OCI-LY7 (cell line): ENCODE results near the gene ACACB. TPM values are rescaled to one million over a fixed set of nuclear protein-coding genes. Genes with fewer than 3 reads are reported as not detected.

Experiments
- BruUV-seq: library from RNA; stranded (reverse); fragments of 400-500 nt; replicated peaks from 2 replicates; lab custom pipeline; 2021; lab: Mats Ljungman, UMichigan
- CTCF ChIA-PET: fragments of 300-600 bp; sonication (Branson Sonifier 250); formaldehyde crosslinking; loops from one replicate; lab custom pipeline; 2022; ENCODE audit warnings: antibody characterized with exemption; ENCODE audit not compliant: unreplicated experiment; lab: Charles Lee
- POLR2A ChIA-PET: fragments of 300-600 bp; sonication (Branson Sonifier 250); formaldehyde crosslinking; loops from one replicate; lab custom pipeline; 2022; ENCODE audit warnings: antibody characterized with exemption; lab: Charles Lee
- DNase-seq: peaks from one replicate; pipeline ENCODE4 v3.0.0-alpha.2; 2015; ENCODE audit warnings: low spot score
- H2AFZ ChIP-seq: fragments of 200-600 bp; sonication (generic), shearing (Covaris generic); 2 replicates; pipeline ENCODE4 v1.6.1; 2014; ENCODE audit warnings: mild to moderate bottlenecking, antibody characterized with exemption, low read length, moderate library complexity
- H3K27ac ChIP-seq: fragments of 200-600 bp; sonication (generic); 2 replicates; pipeline ENCODE4 v1.5.1; 2014; ENCODE audit warnings: mixed run types, low read depth, mild to moderate bottlenecking, moderate library complexity, low read length, inconsistent platforms; ENCODE audit not compliant: poor library complexity, severe bottlenecking
- H3K36me3 ChIP-seq: fragments of 200-600 bp; sonication (generic); 2 replicates; pipeline ENCODE4 v1.6.1; 2014; ENCODE audit warnings: mild to moderate bottlenecking, antibody characterized with exemption, low read length, moderate library complexity, mixed read lengths; ENCODE audit not compliant: insufficient read depth
- H3K4me1 ChIP-seq: fragments of 200-600 bp; sonication (generic); 2 replicates; pipeline ENCODE4 v1.5.1; 2014; ENCODE audit warnings: mild to moderate bottlenecking, low read length; ENCODE audit not compliant: insufficient read depth, poor library complexity, severe bottlenecking
- H3K4me2 ChIP-seq: fragments of 200-600 bp; sonication (generic); 2 replicates; pipeline ENCODE4 v1.6.1; 2014; ENCODE audit warnings: mild to moderate bottlenecking, low read length
- H3K4me3 ChIP-seq: fragments of 200-600 bp; sonication (generic); 2 replicates; pipeline ENCODE4 v1.5.1; 2014; ENCODE audit warnings: mild to moderate bottlenecking, low read depth, low read length; ENCODE audit not compliant: poor library complexity, severe bottlenecking
- H3K79me2 ChIP-seq: fragments of 200-600 bp; sonication (generic); 2 replicates; pipeline ENCODE4 v1.6.1; 2016; ENCODE audit warnings: low read depth, mild to moderate bottlenecking, low read length, moderate library complexity, mixed read lengths; ENCODE audit not compliant: insufficient read depth
- H3K9me2 ChIP-seq: fragments of 200-600 bp; sonication (generic); 2 replicates; pipeline ENCODE4 v1.6.1; 2016; ENCODE audit warnings: mild to moderate bottlenecking, low read length, mixed read lengths; ENCODE audit not compliant: insufficient read depth
- H3K9me3 ChIP-seq: fragments of 200-600 bp; sonication (generic); 2 replicates; pipeline ENCODE4 v1.6.1; 2014; ENCODE audit warnings: mild to moderate bottlenecking, mixed run types, low read length, mixed read lengths
- H4K20me1 ChIP-seq: fragments of 200-600 bp; sonication (generic); 2 replicates; pipeline ENCODE4 v1.6.1; 2014; ENCODE audit warnings: mild to moderate bottlenecking, antibody characterized with exemption, low read length, moderate library complexity, mixed read lengths; ENCODE audit not compliant: insufficient read depth
- CTCF ChIP-seq: fragments of 200-600 bp; sonication (generic); conservative IDR thresholded peaks from 2 replicates; pipeline ENCODE4 v1.5.1; 2014; ENCODE audit warnings: mild to moderate bottlenecking, antibody characterized with exemption, low read length, moderate library complexity, mixed read lengths
- EZH2phosphoT487 ChIP-seq: fragments of 200-600 bp; sonication (generic); IDR thresholded peaks from 2 replicates; pipeline ENCODE4 v1.6.1; 2018; ENCODE audit warnings: low read depth, borderline replicate concordance, mild to moderate bottlenecking, mixed run types, antibody characterized with exemption, low read length, moderate library complexity, mixed read lengths
- intact Hi-C: fragments of 100-400 bp; cut with micrococcal nuclease; formaldehyde crosslinking; loops from one replicate; pipeline ENCODE4 v1.10.0; 2022; ENCODE audit not compliant: unreplicated experiment
- total RNA-seq, 2 experiments: library from RNA; depleted of rRNA in 1 of 2; stranded (reverse); fragments of >200 nt in 1 of 2; shearing (Covaris generic) in 1 of 2; gene quantifications; 2 replicates each; pipeline ENCODE4 v1.2.3, GENCODE V29; 2014 to 2022

Gene ACACB
- total RNA-seq, 2 experiments from 2014 or later: 19.7 to 45.1 TPM

- ChIA-PET POLR2A (interaction anchor here (0.7 to 0.8 kb wide), 2 partner anchors 10 to 191 kb away, joined by 3 read pairs; no protein-coding TSS in a partner anchor), CTCF (no interaction called here)
- DNase-seq: no peak
- Histone ChIP-seq H2AFZ (no peak overlapping the region), H3K4me1 (peaks cover 35% of the 10 kb centered on the region), H3K79me2 (peaks cover 19% of the 10 kb centered on the region; the same call in 1 of the 2 replicates), H3K9me3 (no peaks in the 10 kb centered on the region), H3K4me3 (no peak overlapping the region), H3K9me2 (no peaks in the 10 kb centered on the region), H4K20me1 (no peaks in the 10 kb centered on the region), H3K4me2 (peak overlapping the region; percentile 82; the same call in 1 of the 2 replicates), H3K36me3 (no peaks in the 10 kb centered on the region), H3K27ac (no peak overlapping the region)
- intact Hi-C loops: no loop called here
- no peak for TF ChIP-seq EZH2phosphoT487
- no peak for TF ChIP-seq CTCF
- no TSS peak for BruUV-seq
Observed at GRCh38 chr12:109156586-109156985, 40.2 kb downstream of the ACACB start.

GRCh38 chr12:109157986-109158385 lies 41.6 kb downstream of the ACACB start:
- H3K4me3 ChIP-seq: peak overlapping the region; percentile 7
- H3K4me1 ChIP-seq: peaks cover 35% of the 10 kb centered on the region
- no peaks in the 10 kb centered on the region for H3K9me2 ChIP-seq
- H3K9me3 ChIP-seq: no peaks in the 10 kb centered on the region
- no TSS peak for BruUV-seq
- peak; percentile 16 for DNase-seq
- POLR2A ChIA-PET: no interaction called here
- peak overlapping the region; percentile 7 for H3K27ac ChIP-seq
- no peaks in the 10 kb centered on the region for H4K20me1 ChIP-seq
- peak overlapping the region; percentile 54 for H3K4me2 ChIP-seq
- no peaks in the 10 kb centered on the region for H3K36me3 ChIP-seq
- TF ChIP-seq CTCF: no peak
- TF ChIP-seq EZH2phosphoT487: no peak
- intact Hi-C loops: no loop called here
- peaks cover 19% of the 10 kb centered on the region; the same call in 1 of the 2 replicates for H3K79me2 ChIP-seq
- H2AFZ ChIP-seq: peak overlapping the region; percentile 32; the same call in 1 of the 2 replicates
- CTCF ChIA-PET: no interaction called here

GRCh38 chr12:109160433-109160832 lies 44.0 kb downstream of the ACACB start:
- Histone ChIP-seq H3K4me2 (no peak overlapping the region), H3K27ac (no peak overlapping the region), H4K20me1 (no peaks in the 10 kb centered on the region), H3K79me2 (peaks cover 18% of the 10 kb centered on the region; the same call in 1 of the 2 replicates), H3K4me3 (no peak overlapping the region), H3K4me1 (peaks cover 28% of the 10 kb centered on the region), H2AFZ (no peak overlapping the region), H3K9me2 (no peaks in the 10 kb centered on the region), H3K9me3 (no peaks in the 10 kb centered on the region), H3K36me3 (no peaks in the 10 kb centered on the region)
- intact Hi-C loops: no loop called here
- ChIA-PET CTCF (no interaction called here), POLR2A (no interaction called here)
- BruUV-seq: no TSS peak
- DNase-seq: no peak
- TF ChIP-seq EZH2phosphoT487 (no peak), CTCF (no peak)
